B cell (primary cell): ENCODE results near the gene NAT14. TPM values are rescaled to one million over a fixed set of nuclear protein-coding genes. Genes with fewer than 3 reads are reported as not detected.

ENCODE experiments used
- ATAC-seq: fragments of 200-7000 bp; cut with Tn5 transposase; one replicate; pipeline ENCODE4 v1.10.0; 2021; ENCODE audit warnings: low read depth, mild to moderate bottlenecking, moderate number of reproducible peaks, moderate library complexity
- CTCF ChIA-PET: fragments of 350-600 bp; sonication (Branson Sonifier 250); formaldehyde crosslinking; loops from one replicate; lab custom pipeline; 2021; ENCODE audit warnings: antibody characterized with exemption, inconsistent platforms; lab: Charles Lee
- POLR2A ChIA-PET: fragments of 350-600 bp; sonication (Branson Sonifier 250); formaldehyde crosslinking; loops from one replicate; lab custom pipeline; 2021; ENCODE audit warnings: antibody characterized with exemption; lab: Charles Lee
- DNase-seq: peaks from one replicate; pipeline ENCODE4 v3.0.0; 2013
- H2AFZ ChIP-seq: 2 replicates; pipeline ENCODE4 v1.6.1; 2012; ENCODE audit warnings: mild to moderate bottlenecking, low read depth, low read length; ENCODE audit not compliant: insufficient read depth, poor library complexity, severe bottlenecking
- H3K27ac ChIP-seq, 2 donors: 1 replicate in 1 of 2; 2 replicates in 1 of 2; pipeline ENCODE4 v1.5.1; 2012 to 2013; ENCODE audit warnings: low read length in 2 of 2, mild to moderate bottlenecking in 2 of 2, moderate library complexity in 1 of 2
- H3K27me3 ChIP-seq, 4 experiments: fragments of 200-600 bp in 1 of 4; sonication (generic) in 1 of 4; replicated peaks in 1 of 4; 1 replicate in 2 of 4; 2 replicates in 2 of 4; pipeline versions ENCODE4 v1.6.1 to v1.7.0; 2013 to 2016; ENCODE audit warnings: low read length in 3 of 4, mild to moderate bottlenecking in 2 of 4, mixed read lengths in 1 of 4, moderate library complexity in 1 of 4; ENCODE audit not compliant: insufficient read depth in 4 of 4, control insufficient read depth in 3 of 4; ENCODE audit errors: control extremely low read depth in 1 of 4
- H3K36me3 ChIP-seq, 2 experiments: replicated peaks in 1 of 2; 1 replicate in 1 of 2; 2 replicates in 1 of 2; pipeline versions ENCODE4 v1.6.1 to v1.7.1; 2013; ENCODE audit warnings: low read length in 1 of 2; ENCODE audit not compliant: insufficient read depth in 2 of 2, control insufficient read depth in 1 of 2; ENCODE audit errors: control extremely low read depth in 1 of 2, extremely low read depth in 1 of 2
- H3K4me1 ChIP-seq, 2 donors: fragments of 200-600 bp in 1 of 2; sonication (generic) in 1 of 2; 1 replicate in 1 of 2; 2 replicates in 1 of 2; pipeline versions ENCODE4 v1.5.1 to v1.6.1; 2013 to 2017; ENCODE audit warnings: low read length in 2 of 2; ENCODE audit not compliant: control insufficient read depth in 2 of 2, insufficient read depth in 2 of 2
- H3K4me2 ChIP-seq: replicated peaks from 2 replicates; pipeline ENCODE3; 2012; ENCODE audit warnings: mild to moderate bottlenecking, low read depth, low read length; ENCODE audit not compliant: poor library complexity, severe bottlenecking
- H3K4me3 ChIP-seq, 5 experiments: fragments of 200-600 bp in 1 of 5; sonication (generic) in 1 of 5; 1 replicate in 3 of 5; 2 replicates in 2 of 5; pipeline versions ENCODE4 v1.5.1 to v1.7.0; 2011 to 2016; ENCODE audit warnings: low read length in 4 of 5, mild to moderate bottlenecking in 4 of 5, low read depth in 2 of 5, control low read depth in 1 of 5, moderate library complexity in 1 of 5; ENCODE audit not compliant: insufficient read depth in 1 of 5; ENCODE audit errors: control extremely low read depth in 1 of 5, extremely low read depth in 1 of 5
- H3K79me2 ChIP-seq: fragments of 200-600 bp; sonication (generic); one replicate; pipeline ENCODE4 v1.6.0; 2016; ENCODE audit warnings: low read length; ENCODE audit not compliant: control insufficient read depth, insufficient read depth
- H3K9ac ChIP-seq: fragments of 200-600 bp; sonication (generic); 2 replicates; pipeline ENCODE4 v1.6.1; 2017; ENCODE audit warnings: mild to moderate bottlenecking, low read length, moderate library complexity
- H3K9me3 ChIP-seq, 3 donors: one replicate each; pipeline versions ENCODE4 v1.6.1 to v1.7.1; 2013; ENCODE audit warnings: low read length in 2 of 3; ENCODE audit not compliant: control insufficient read depth in 2 of 3, insufficient read depth in 1 of 3; ENCODE audit errors: control extremely low read depth in 1 of 3
- H4K20me1 ChIP-seq: 2 replicates; pipeline ENCODE4 v1.6.0; 2012; ENCODE audit warnings: mild to moderate bottlenecking, low read length; ENCODE audit not compliant: insufficient read depth, control insufficient read depth, poor library complexity, severe bottlenecking
- H3K27ac Mint-ChIP-seq: one replicate; pipeline ENCODE4 v1.8.0; 2021; ENCODE audit warnings: mixed read lengths
- H3K27me3 Mint-ChIP-seq: one replicate; pipeline ENCODE4 v1.8.0; 2021; ENCODE audit warnings: mixed read lengths
- H3K4me1 Mint-ChIP-seq: one replicate; pipeline ENCODE4 v1.8.0; 2021; ENCODE audit warnings: mixed read lengths
- H3K4me3 Mint-ChIP-seq: one replicate; pipeline ENCODE4 v1.8.0; 2021; ENCODE audit warnings: mixed read lengths
- H3K9me3 Mint-ChIP-seq: one replicate; pipeline ENCODE4 v1.8.0; 2022; ENCODE audit warnings: mixed read lengths; ENCODE audit not compliant: insufficient read depth
- CTCF ChIP-seq: fragments of 200-600 bp; IDR thresholded peaks from one replicate; pipeline ENCODE4 v1.8.0; 2022; ENCODE audit warnings: antibody characterized with exemption, mild to moderate bottlenecking
- EZH2 ChIP-seq: IDR thresholded peaks from 2 replicates; pipeline ENCODE4 v1.6.1; 2012; ENCODE audit warnings: borderline replicate concordance, low read depth, mild to moderate bottlenecking, moderate library complexity, low read length; ENCODE audit not compliant: insufficient read depth, poor library complexity, severe bottlenecking
- WGBS: methylation state at CpG from one replicate; pipeline ENCODE4 v1.1.5; 2013; ENCODE audit warnings: missing lambda C conversion rate; ENCODE audit not compliant: insufficient coverage; 5-methylcytosine and 5-hydroxymethylcytosine counted together
- intact Hi-C: fragments of 100-400 bp; cut with micrococcal nuclease; formaldehyde crosslinking; loops from one replicate; pipeline ENCODE4 v1.10.0; 2022
- polyA plus RNA-seq: library from polyadenylated mRNA; depleted of rRNA; stranded (reverse); fragments of >200 nt; gene quantifications from 2 replicates; pipeline ENCODE4 v1.2.3, GENCODE V29; 2012
- total RNA-seq, 2 donors: library from RNA; stranded (reverse); fragments of 120-200 nt in 1 of 2; gene quantifications; 1 replicate in 1 of 2; 2 replicates in 1 of 2; pipeline versions ENCODE4 v1.2.3 to v1.2.4, GENCODE V29; 2013 to 2022

NAT14 gene
- total and polyA plus RNA-seq, 2 donors (not counting 1 experiment from before 2014, with no cell fraction given), result 10.7 to 15.1 TPM

GRCh38 chr19:55490478-55491432, 5.8 kb downstream of the NAT14 start:
- H3K4me3 Mint-ChIP-seq, result no peak overlapping the region
- TF ChIP-seq EZH2 (no peak), CTCF (no peak)
- Histone ChIP-seq H3K79me2 (no peaks in the 10 kb centered on the region), H3K9me3 (no peaks in the 10 kb centered on the region), H3K9ac (no peak overlapping the region), H3K4me1 (peaks cover 0 to 2% of the 10 kb centered on the region in 2 donors), H3K4me2 (no peak overlapping the region), H4K20me1 (no peaks in the 10 kb centered on the region), H3K36me3 (no peaks in the 10 kb centered on the region), H3K27ac (no peak overlapping the region), H2AFZ (no peak overlapping the region), H3K27me3 (peaks cover 0 to 35% (median 2%) of the 10 kb centered on the region in 4 experiments), H3K4me3 (no peak overlapping the region)
- ChIA-PET POLR2A (no interaction called here), CTCF (interaction anchor here (1.3 to 1.4 kb wide), 2 partner anchors 24 to 142 kb away, joined by 3 to 4 read pairs; no protein-coding TSS in a partner anchor)
- no peaks in the 10 kb centered on the region for H3K9me3 Mint-ChIP-seq
- ATAC-seq, result no peak
- no peak overlapping the region for H3K27ac Mint-ChIP-seq
- H3K4me1 Mint-ChIP-seq, result peaks cover 4% of the 10 kb centered on the region
- peaks cover 8% of the 10 kb centered on the region for H3K27me3 Mint-ChIP-seq
- 82% methylated on average over 44 of the region's 52 CpGs for WGBS
- intact Hi-C loops, result no loop called here
- no peak for DNase-seq
